OCI-LY1 (cell line): ENCODE results near the gene COTL1.
"Not testable (repeated sequence)": the region's sequence is repeated elsewhere in the genome, so short reads cannot be mapped to it uniquely, and the experiment has no call there.

ENCODE experiments used
- H2AFZ ChIP-seq: fragments of 200-600 bp; sonication (generic), shearing (Covaris generic); 2 replicates; pipeline ENCODE4 v1.6.0; 2014; ENCODE audit warnings: antibody characterized with exemption, mild to moderate bottlenecking, low read length
- H3F3A ChIP-seq: fragments of 200-600 bp; sonication (generic), shearing (Covaris generic); 2 replicates; pipeline ENCODE4 v1.6.0; 2014; ENCODE audit warnings: mild to moderate bottlenecking, antibody characterized with exemption, low read length, moderate library complexity; ENCODE audit not compliant: insufficient read depth
- H3K27ac ChIP-seq: fragments of 200-600 bp; sonication (generic); 2 replicates; pipeline ENCODE4 v1.5.1; 2014; ENCODE audit warnings: low read length, mixed run types, mild to moderate bottlenecking, low read depth; ENCODE audit not compliant: poor library complexity, severe bottlenecking
- H3K27me3 ChIP-seq: fragments of 200-600 bp; sonication (generic); 2 replicates; pipeline ENCODE4 v1.6.0; 2014; ENCODE audit warnings: antibody characterized with exemption, mild to moderate bottlenecking, low read length, moderate library complexity; ENCODE audit not compliant: insufficient read depth
- H3K36me3 ChIP-seq: fragments of 200-600 bp; sonication (generic); 2 replicates; pipeline ENCODE4 v1.6.1; 2014; ENCODE audit warnings: mild to moderate bottlenecking, antibody characterized with exemption, low read length, moderate library complexity, mixed read lengths; ENCODE audit not compliant: insufficient read depth
- H3K4me1 ChIP-seq: fragments of 200-600 bp; sonication (generic); 2 replicates; pipeline ENCODE4 v1.5.1; 2014; ENCODE audit warnings: mild to moderate bottlenecking, low read length, moderate library complexity; ENCODE audit not compliant: insufficient read depth, severe bottlenecking
- H3K4me2 ChIP-seq: fragments of 200-600 bp; sonication (generic), shearing (Covaris generic); 2 replicates; pipeline ENCODE4 v1.6.1; 2014; ENCODE audit warnings: low read length
- H3K4me3 ChIP-seq: fragments of 200-600 bp; sonication (generic); 2 replicates; pipeline ENCODE4 v1.5.1; 2014; ENCODE audit warnings: low read length, low read depth, mild to moderate bottlenecking, mixed read lengths; ENCODE audit not compliant: poor library complexity, severe bottlenecking
- H3K79me2 ChIP-seq: fragments of 200-600 bp; shearing (Covaris generic); 2 replicates; pipeline ENCODE4 v1.6.1; 2016; ENCODE audit warnings: mixed run types, low read length, mixed read lengths; ENCODE audit not compliant: insufficient read depth
- H3K9ac ChIP-seq: fragments of 200-600 bp; sonication (generic), shearing (Covaris generic); 2 replicates; pipeline ENCODE4 v1.6.1; 2014; ENCODE audit warnings: mild to moderate bottlenecking, low read length, mixed read lengths
- H3K9me2 ChIP-seq: fragments of 200-600 bp; sonication (generic), shearing (Covaris generic); 2 replicates; pipeline ENCODE4 v1.6.1; 2014; ENCODE audit warnings: low read depth, mild to moderate bottlenecking, low read length, mixed read lengths
- H3K9me3 ChIP-seq: fragments of 200-600 bp; shearing (Covaris generic); 2 replicates; pipeline ENCODE4 v1.6.1; 2014; ENCODE audit warnings: low read length, mixed read lengths
- H4K20me1 ChIP-seq: fragments of 200-600 bp; sonication (generic), shearing (Covaris generic); 2 replicates; pipeline ENCODE4 v1.6.0; 2016; ENCODE audit warnings: mild to moderate bottlenecking, low read length; ENCODE audit not compliant: insufficient read depth
- EZH2 ChIP-seq: fragments of 200-600 bp; sonication (generic), shearing (Covaris generic); IDR thresholded peaks from 2 replicates; pipeline ENCODE4 v1.8.0; 2017; ENCODE audit warnings: borderline replicate concordance, mixed run types, mild to moderate bottlenecking, antibody characterized with exemption, low read length, moderate library complexity, mixed read lengths
- TF ChIP-seq, protein P1 (sequence below): fragments of 200-600 bp; sonication (generic), shearing (Covaris generic); IDR thresholded peaks from 2 replicates; pipeline ENCODE4 v1.5.1; 2017; ENCODE audit warnings: mild to moderate bottlenecking, antibody characterized with exemption, low read length, moderate library complexity, mixed read lengths

The COTL1 gene

GRCh38 chr16:84628226-84628731 lies 10.4 kb upstream of the COTL1 start:
- H4K20me1 ChIP-seq: no peaks in the 10 kb centered on the region
- no peak overlapping the region for H3K4me2 ChIP-seq
- no peak overlapping the region for H3K4me3 ChIP-seq
- H3K79me2 ChIP-seq: no peaks in the 10 kb centered on the region
- no peak for TF ChIP-seq EZH2
- TF ChIP-seq, protein P1, sequence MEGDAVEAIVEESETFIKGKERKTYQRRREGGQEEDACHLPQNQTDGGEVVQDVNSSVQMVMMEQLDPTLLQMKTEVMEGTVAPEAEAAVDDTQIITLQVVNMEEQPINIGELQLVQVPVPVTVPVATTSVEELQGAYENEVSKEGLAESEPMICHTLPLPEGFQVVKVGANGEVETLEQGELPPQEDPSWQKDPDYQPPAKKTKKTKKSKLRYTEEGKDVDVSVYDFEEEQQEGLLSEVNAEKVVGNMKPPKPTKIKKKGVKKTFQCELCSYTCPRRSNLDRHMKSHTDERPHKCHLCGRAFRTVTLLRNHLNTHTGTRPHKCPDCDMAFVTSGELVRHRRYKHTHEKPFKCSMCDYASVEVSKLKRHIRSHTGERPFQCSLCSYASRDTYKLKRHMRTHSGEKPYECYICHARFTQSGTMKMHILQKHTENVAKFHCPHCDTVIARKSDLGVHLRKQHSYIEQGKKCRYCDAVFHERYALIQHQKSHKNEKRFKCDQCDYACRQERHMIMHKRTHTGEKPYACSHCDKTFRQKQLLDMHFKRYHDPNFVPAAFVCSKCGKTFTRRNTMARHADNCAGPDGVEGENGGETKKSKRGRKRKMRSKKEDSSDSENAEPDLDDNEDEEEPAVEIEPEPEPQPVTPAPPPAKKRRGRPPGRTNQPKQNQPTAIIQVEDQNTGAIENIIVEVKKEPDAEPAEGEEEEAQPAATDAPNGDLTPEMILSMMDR: no peak
- H3K9me2 ChIP-seq: no peaks in the 10 kb centered on the region
- H3K4me1 ChIP-seq: peaks cover 12% of the 10 kb centered on the region
- H3K36me3 ChIP-seq: no peaks in the 10 kb centered on the region
- H3F3A ChIP-seq: no peaks in the 10 kb centered on the region
- no peak overlapping the region for H3K9ac ChIP-seq
- no peak overlapping the region for H2AFZ ChIP-seq
- 0 out of 2 replicates have a peak, but pooled peaks cover 4% of the 10 kb centered on the region for H3K27me3 ChIP-seq
- H3K27ac ChIP-seq: no peak overlapping the region
- H3K9me3 ChIP-seq: no peaks in the 10 kb centered on the region

DNA sequence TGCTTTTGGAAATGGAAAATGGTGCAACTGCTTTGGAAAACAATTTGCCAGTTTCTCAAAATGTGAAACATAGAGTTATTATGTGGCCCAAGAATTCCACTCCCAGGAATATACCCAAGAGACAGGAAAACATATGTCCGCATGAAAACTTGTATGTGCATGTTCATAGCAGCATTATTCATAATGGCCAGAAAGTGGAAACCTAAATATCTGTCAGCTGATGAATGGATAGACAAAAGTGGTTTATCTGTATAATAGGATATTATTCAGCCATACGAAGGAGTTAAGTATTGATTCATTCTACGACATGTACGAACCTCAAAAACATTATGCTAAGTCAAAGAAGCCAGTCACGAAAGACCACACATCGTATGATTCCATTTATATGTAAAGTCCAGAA lies 7.7 kb upstream of the COTL1 start:
- H3K27me3 ChIP-seq: 0 out of 2 replicates have a peak, but pooled peaks cover 4% of the 10 kb centered on the region
- no peak overlapping the region for H2AFZ ChIP-seq
- H3K27ac ChIP-seq: no peak overlapping the region
- H3K79me2 ChIP-seq: no peaks in the 10 kb centered on the region
- no peaks in the 10 kb centered on the region for H3K36me3 ChIP-seq
- H3K4me3 ChIP-seq: no peak overlapping the region
- H3K4me2 ChIP-seq: no peak overlapping the region
- TF ChIP-seq EZH2: no peak
- no peaks in the 10 kb centered on the region for H4K20me1 ChIP-seq
- no peaks in the 10 kb centered on the region for H3K9me2 ChIP-seq
- H3K4me1 ChIP-seq: peaks cover 23% of the 10 kb centered on the region
- H3K9ac ChIP-seq: no peak overlapping the region
- no peaks in the 10 kb centered on the region for H3F3A ChIP-seq
- no peaks in the 10 kb centered on the region for H3K9me3 ChIP-seq

- H3K4me3 ChIP-seq, H3K9me3 ChIP-seq, H2AFZ ChIP-seq, H3K27me3 ChIP-seq, H3F3A ChIP-seq, H3K9me2 ChIP-seq, H3K4me2 ChIP-seq, H3K9ac ChIP-seq, H4K20me1 ChIP-seq: not testable (repeated sequence)
- Histone ChIP-seq H3K79me2 (peaks cover 18% of the 10 kb centered on the region), H3K27ac (peak overlapping the region; percentile 75), H3K4me1 (peaks cover 36% of the 10 kb centered on the region), H3K36me3 (peaks cover 14% of the 10 kb centered on the region; the same call in 1 of the 2 replicates)
Observed at GRCh38 chr16:84620913-84621312, 3.0 kb upstream of the COTL1 start.

- H3K79me2 ChIP-seq: peaks cover 36% of the 10 kb centered on the region
- H3K9ac ChIP-seq: no peak overlapping the region
- no peaks in the 10 kb centered on the region for H3K9me2 ChIP-seq
- H3K4me2 ChIP-seq: peak overlapping the region; percentile 20; the same call in 1 of the 2 replicates
- TF ChIP-seq, protein P1: no peak
- no peak for TF ChIP-seq EZH2
- H3K4me1 ChIP-seq: peaks cover 49% of the 10 kb centered on the region
- no peak overlapping the region for H3K4me3 ChIP-seq
- no peak overlapping the region for H2AFZ ChIP-seq
- no peaks in the 10 kb centered on the region for H4K20me1 ChIP-seq
- H3K36me3 ChIP-seq: peaks cover 35% of the 10 kb centered on the region; the same call in 1 of the 2 replicates
- H3K27ac ChIP-seq: no peak overlapping the region
- no peaks in the 10 kb centered on the region for H3K27me3 ChIP-seq
- no peaks in the 10 kb centered on the region for H3F3A ChIP-seq
- H3K9me3 ChIP-seq: no peaks in the 10 kb centered on the region
Observed at GRCh38 chr16:84618581-84619460, 943 bp upstream of the COTL1 start.
